Neural cell (in vitro differentiated cells): ENCODE results near the gene OTOR. TPM values are rescaled to one million over a fixed set of nuclear protein-coding genes. Genes with fewer than 3 reads are reported as not detected.

Experiments used
- H2AFZ ChIP-seq: fragments of 200-600, 300-800 bp; sonication (generic), shearing (Covaris generic); 2 replicates; pipeline ENCODE4 v1.6.0; 2014; ENCODE audit warnings: low read depth, mild to moderate bottlenecking, antibody characterized with exemption, low read length, moderate library complexity
- H3F3A ChIP-seq: fragments of 200-600 bp; shearing (Covaris generic); 2 replicates; pipeline ENCODE4 v1.6.1; 2016; ENCODE audit warnings: mild to moderate bottlenecking, moderate library complexity, mixed read lengths, antibody characterized with exemption, low read length; ENCODE audit not compliant: insufficient read depth, poor library complexity, severe bottlenecking
- H3K27ac ChIP-seq: fragments of 200-600, 300-800 bp; sonication (generic), shearing (Covaris generic); 2 replicates; pipeline ENCODE4 v1.5.1; 2014; ENCODE audit warnings: mild to moderate bottlenecking, low read length, moderate library complexity
- H3K27me3 ChIP-seq: fragments of 300-800, 200-600 bp; sonication (generic), shearing (Covaris generic); 2 replicates; pipeline ENCODE4 v1.6.0; 2014; ENCODE audit warnings: mild to moderate bottlenecking, low read depth, low read length, moderate library complexity; ENCODE audit not compliant: insufficient read depth
- H3K36me3 ChIP-seq: fragments of 300-800, 200-600 bp; sonication (generic), shearing (Covaris generic); 2 replicates; pipeline ENCODE4 v1.5.1; 2014; ENCODE audit warnings: mild to moderate bottlenecking, antibody characterized with exemption, low read length, moderate library complexity; ENCODE audit not compliant: insufficient read depth
- H3K4me2 ChIP-seq: fragments of 300-800, 200-600 bp; sonication (generic), shearing (Covaris generic); 2 replicates; pipeline ENCODE4 v1.6.0; 2014; ENCODE audit warnings: mild to moderate bottlenecking, low read length
- H3K4me3 ChIP-seq: fragments of 300-800, 200-600 bp; sonication (generic), shearing (Covaris generic); 2 replicates; pipeline ENCODE4 v1.5.1; 2014; ENCODE audit warnings: mild to moderate bottlenecking, low read length, moderate library complexity
- H3K79me2 ChIP-seq: fragments of 200-600 bp; shearing (Covaris generic); replicated peaks from 2 replicates; pipeline ENCODE4 v1.6.0; 2014; ENCODE audit warnings: mild to moderate bottlenecking, low read length, moderate library complexity; ENCODE audit not compliant: insufficient read depth
- H3K9ac ChIP-seq: fragments of 300-800, 200-600 bp; sonication (generic), shearing (Covaris generic); 2 replicates; pipeline ENCODE4 v1.6.1; 2016; ENCODE audit warnings: mild to moderate bottlenecking, low read length, mixed read lengths
- H3K9me2 ChIP-seq: fragments of 200-600 bp; shearing (Covaris generic); 2 replicates; pipeline ENCODE4 v1.6.1; 2016; ENCODE audit warnings: mild to moderate bottlenecking, low read length, mixed read lengths; ENCODE audit not compliant: insufficient read depth
- H3K9me3 ChIP-seq: fragments of 200-600, 300-800 bp; sonication (generic), shearing (Covaris generic); 2 replicates; pipeline ENCODE4 v1.6.1; 2016; ENCODE audit warnings: mild to moderate bottlenecking, mixed run types, low read length, moderate library complexity, mixed read lengths
- H4K20me1 ChIP-seq: fragments of 200-600 bp; shearing (Covaris generic); 2 replicates; pipeline ENCODE4 v1.6.1; 2016; ENCODE audit warnings: mild to moderate bottlenecking, mixed run types; ENCODE audit not compliant: insufficient read depth
- EP300 ChIP-seq: fragments of 450-650 bp; conservative IDR thresholded peaks from 2 replicates; pipeline ENCODE4 v1.6.1; 2014; ENCODE audit warnings: antibody characterized with exemption, mild to moderate bottlenecking, moderate library complexity; ENCODE audit not compliant: poor library complexity, severe bottlenecking
- EZH2 ChIP-seq: fragments of 200-600, 300-800 bp; shearing (Covaris generic), sonication (generic); IDR thresholded peaks from 2 replicates; pipeline ENCODE4 v1.6.1; 2014; ENCODE audit warnings: antibody characterized with exemption, low read length, borderline replicate concordance, mild to moderate bottlenecking; ENCODE audit not compliant: insufficient read depth, poor library complexity, severe bottlenecking
- MXI1 ChIP-seq: fragments of 450-650 bp; conservative IDR thresholded peaks from 2 replicates; pipeline ENCODE4 v1.6.1; 2014; ENCODE audit warnings: antibody characterized with exemption, mild to moderate bottlenecking; ENCODE audit not compliant: poor library complexity, severe bottlenecking
- POLR2AphosphoS5 ChIP-seq: IDR thresholded peaks from 2 replicates; pipeline ENCODE4 v1.6.1; 2012
- RAD21 ChIP-seq: fragments of 450-650 bp; conservative IDR thresholded peaks from 2 replicates; pipeline ENCODE4 v1.6.1; 2014; ENCODE audit warnings: antibody characterized with exemption, mild to moderate bottlenecking, moderate library complexity
- REST ChIP-seq: IDR thresholded peaks from 2 replicates; pipeline ENCODE4 v1.6.1; 2012; ENCODE audit warnings: borderline replicate concordance
- SMC3 ChIP-seq: fragments of 450-650 bp; conservative IDR thresholded peaks from 2 replicates; pipeline ENCODE4 v1.6.1; 2014; ENCODE audit warnings: antibody characterized with exemption, mild to moderate bottlenecking, moderate library complexity; ENCODE audit not compliant: poor library complexity
- TAF1 ChIP-seq: IDR thresholded peaks from 2 replicates; pipeline ENCODE4 v1.6.1; 2012; ENCODE audit warnings: low read depth
- polyA plus RNA-seq: library from polyadenylated mRNA; depleted of rRNA; stranded (reverse); fragments of >200 nt; gene quantifications from 2 replicates; pipeline ENCODE4 v1.2.3, GENCODE V29; 2014
- TF ChIP-seq, protein P1 (sequence below): fragments of 450-650 bp; IDR thresholded peaks from 2 replicates; pipeline ENCODE4 v1.5.1; 2014; ENCODE audit warnings: antibody characterized with exemption, mild to moderate bottlenecking, moderate library complexity; ENCODE audit not compliant: poor library complexity, severe bottlenecking

The OTOR gene
- polyA plus RNA-seq, 1 donor from 2014 or later = not detected

- no peak overlapping the region for H3K9ac ChIP-seq
- H4K20me1 ChIP-seq = no peaks in the 10 kb centered on the region
- no peak overlapping the region for H3K4me3 ChIP-seq
- H3K27ac ChIP-seq = no peak overlapping the region
- H3K79me2 ChIP-seq = no peaks in the 10 kb centered on the region
- no peaks in the 10 kb centered on the region for H3F3A ChIP-seq
- H3K4me2 ChIP-seq = no peak overlapping the region
- no peaks in the 10 kb centered on the region for H3K9me3 ChIP-seq
- H3K9me2 ChIP-seq = no peaks in the 10 kb centered on the region
- H3K36me3 ChIP-seq = no peaks in the 10 kb centered on the region
- H3K27me3 ChIP-seq = no peaks in the 10 kb centered on the region
- TF ChIP-seq TAF1 (no peak), SMC3 (no peak), MXI1 (no peak), RAD21 (no peak), EP300 (no peak), POLR2AphosphoS5 (no peak), EZH2 (no peak), REST (no peak)
- TF ChIP-seq, protein P1, sequence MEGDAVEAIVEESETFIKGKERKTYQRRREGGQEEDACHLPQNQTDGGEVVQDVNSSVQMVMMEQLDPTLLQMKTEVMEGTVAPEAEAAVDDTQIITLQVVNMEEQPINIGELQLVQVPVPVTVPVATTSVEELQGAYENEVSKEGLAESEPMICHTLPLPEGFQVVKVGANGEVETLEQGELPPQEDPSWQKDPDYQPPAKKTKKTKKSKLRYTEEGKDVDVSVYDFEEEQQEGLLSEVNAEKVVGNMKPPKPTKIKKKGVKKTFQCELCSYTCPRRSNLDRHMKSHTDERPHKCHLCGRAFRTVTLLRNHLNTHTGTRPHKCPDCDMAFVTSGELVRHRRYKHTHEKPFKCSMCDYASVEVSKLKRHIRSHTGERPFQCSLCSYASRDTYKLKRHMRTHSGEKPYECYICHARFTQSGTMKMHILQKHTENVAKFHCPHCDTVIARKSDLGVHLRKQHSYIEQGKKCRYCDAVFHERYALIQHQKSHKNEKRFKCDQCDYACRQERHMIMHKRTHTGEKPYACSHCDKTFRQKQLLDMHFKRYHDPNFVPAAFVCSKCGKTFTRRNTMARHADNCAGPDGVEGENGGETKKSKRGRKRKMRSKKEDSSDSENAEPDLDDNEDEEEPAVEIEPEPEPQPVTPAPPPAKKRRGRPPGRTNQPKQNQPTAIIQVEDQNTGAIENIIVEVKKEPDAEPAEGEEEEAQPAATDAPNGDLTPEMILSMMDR = no peak
- H2AFZ ChIP-seq = no peak overlapping the region
Measured at GRCh38 chr20:16701296-16701695, 46.9 kb upstream of the OTOR start.

- H3K79me2 ChIP-seq = no peaks in the 10 kb centered on the region
- no peak overlapping the region for H3K27ac ChIP-seq
- H3K27me3 ChIP-seq = no peaks in the 10 kb centered on the region
- H3K4me2 ChIP-seq = no peak overlapping the region
- H2AFZ ChIP-seq = no peak overlapping the region
- no peak for TF ChIP-seq RAD21
- no peak for TF ChIP-seq TAF1
- TF ChIP-seq EZH2 = no peak
- TF ChIP-seq POLR2AphosphoS5 = no peak
- no peak for TF ChIP-seq SMC3
- TF ChIP-seq, protein P1 = no peak
- TF ChIP-seq MXI1 = no peak
- TF ChIP-seq EP300 = no peak
- TF ChIP-seq REST = no peak
- H3K36me3 ChIP-seq = no peaks in the 10 kb centered on the region
- H3K9ac ChIP-seq = no peak overlapping the region
- H3F3A ChIP-seq = no peaks in the 10 kb centered on the region
- no peaks in the 10 kb centered on the region for H3K9me3 ChIP-seq
- no peaks in the 10 kb centered on the region for H3K9me2 ChIP-seq
- H3K4me3 ChIP-seq = no peak overlapping the region
- no peaks in the 10 kb centered on the region for H4K20me1 ChIP-seq
Measured at GRCh38 chr20:16703570-16703969, 44.6 kb upstream of the OTOR start.
